HepG2 (cell line): ENCODE data around the gene GPATCH8. TPM values are rescaled to one million over a fixed set of nuclear protein-coding genes. Genes with fewer than 3 reads are reported as not detected.

Experiments used
- CCDC6 ChIP-seq: sonication (generic); formaldehyde crosslinking; IDR thresholded peaks from 2 replicates; pipeline ENCODE4 v1.8.1; 2022; ENCODE audit warnings: mild to moderate bottlenecking, missing genetic modification reagents, moderate library complexity
- ESRRA ChIP-seq: sonication (generic); formaldehyde crosslinking; IDR thresholded peaks from 2 replicates; pipeline ENCODE4 v1.5.1; 2020; ENCODE audit warnings: mild to moderate bottlenecking, low read depth, missing genetic modification reagents
- GATAD2A ChIP-seq: IDR thresholded peaks from 2 replicates; pipeline ENCODE4 v1.6.1; 2016
- HNF4G ChIP-seq, 2 experiments: sonication (generic) in 1 of 2; formaldehyde crosslinking in 1 of 2; IDR thresholded peaks; 2 replicates each; pipeline versions ENCODE4 v1.4.0 to v1.6.1; 2011 to 2020; ENCODE audit warnings: borderline replicate concordance in 2 of 2, low read depth in 2 of 2, mild to moderate bottlenecking in 2 of 2, low read length in 1 of 2, missing genetic modification reagents in 1 of 2, moderate library complexity in 1 of 2
- KDM5A ChIP-seq: fragments of 200-600 bp; sonication (generic); IDR thresholded peaks from 2 replicates; pipeline ENCODE4 v1.7.0; 2018; ENCODE audit warnings: antibody characterized with exemption, mild to moderate bottlenecking, low read length, borderline replicate concordance
- KMT2A ChIP-seq: sonication (generic); formaldehyde crosslinking; IDR thresholded peaks from 2 replicates; pipeline ENCODE4 v1.4.0; 2020; ENCODE audit warnings: missing genetic modification reagents
- NBN ChIP-seq: fragments of 450-650 bp; conservative IDR thresholded peaks from 2 replicates; pipeline ENCODE4 v1.6.1; 2017
- NRL ChIP-seq: sonication (generic); formaldehyde crosslinking; IDR thresholded peaks from 2 replicates; pipeline ENCODE4 v1.5.0; 2020; ENCODE audit warnings: missing genetic modification reagents, mild to moderate bottlenecking, moderate library complexity, borderline replicate concordance
- RBAK ChIP-seq: sonication (generic); formaldehyde crosslinking; IDR thresholded peaks from 2 replicates; pipeline ENCODE4 v1.5.1; 2020; ENCODE audit warnings: mild to moderate bottlenecking, missing genetic modification reagents
- SMARCE1 ChIP-seq: fragments of 450-650 bp; IDR thresholded peaks from 2 replicates; pipeline ENCODE4 v1.6.1; 2017; ENCODE audit warnings: borderline replicate concordance
- SNAI1 ChIP-seq: sonication (generic); formaldehyde crosslinking; IDR thresholded peaks from 2 replicates; pipeline ENCODE4 v1.5.0; 2020; ENCODE audit warnings: mild to moderate bottlenecking, missing genetic modification reagents, borderline replicate concordance
- TRIM24 ChIP-seq: sonication (generic); formaldehyde crosslinking; IDR thresholded peaks from 2 replicates; pipeline ENCODE4 v1.8.0; 2022; ENCODE audit warnings: mild to moderate bottlenecking, missing genetic modification reagents
- ZFAT ChIP-seq: sonication (generic); formaldehyde crosslinking; conservative IDR thresholded peaks from 2 replicates; pipeline ENCODE4 v1.8.1; 2023; ENCODE audit warnings: missing genetic modification reagents, inconsistent platforms
- ZNF20 ChIP-seq: sonication (generic); formaldehyde crosslinking; IDR thresholded peaks from 2 replicates; pipeline ENCODE4 v1.4.0; 2020; ENCODE audit warnings: mild to moderate bottlenecking, moderate library complexity, missing genetic modification reagents
- ZNF232 ChIP-seq: sonication (generic); formaldehyde crosslinking; IDR thresholded peaks from 2 replicates; pipeline ENCODE4 v1.4.0; 2020; ENCODE audit warnings: missing genetic modification reagents, borderline replicate concordance
- ZNF317 ChIP-seq: sonication (generic); formaldehyde crosslinking; IDR thresholded peaks from 2 replicates; pipeline ENCODE4 v1.5.0; 2020; ENCODE audit warnings: mild to moderate bottlenecking, missing genetic modification reagents
- ZNF510 ChIP-seq: sonication (generic); formaldehyde crosslinking; IDR thresholded peaks from 2 replicates; pipeline ENCODE4 v1.4.0; 2020; ENCODE audit warnings: low read depth, mild to moderate bottlenecking, missing genetic modification reagents
- ZNF644 ChIP-seq: IDR thresholded peaks from 2 replicates; pipeline ENCODE4 v1.6.1; 2016; ENCODE audit warnings: low read depth
- ZNF775 ChIP-seq: sonication (generic); formaldehyde crosslinking; IDR thresholded peaks from 2 replicates; pipeline ENCODE4 v1.4.0; 2020; ENCODE audit warnings: missing genetic modification reagents, mild to moderate bottlenecking, moderate library complexity, borderline replicate concordance
- ZSCAN29 ChIP-seq: sonication (generic); formaldehyde crosslinking; conservative IDR thresholded peaks from 2 replicates; pipeline ENCODE4 v1.4.0; 2020; ENCODE audit warnings: mild to moderate bottlenecking, missing genetic modification reagents
- polyA plus RNA-seq, 8 experiments: library from polyadenylated mRNA; depleted of rRNA in 3 of 8; stranded (reverse) in 7 of 8; unstranded in 1 of 8; fragments of >200 nt; fragmentation: Illumina TruSeq in 4 of 8; extraction: Trizol in 4 of 8; gene quantifications; 2 replicates each; pipeline versions ENCODE4 v1.2.1 to v1.2.3, GENCODE V29; 2011 to 2016; ENCODE audit warnings: low read depth in 4 of 8, missing spikeins in 1 of 8, mixed read lengths in 1 of 8; ENCODE audit not compliant: insufficient read depth in 1 of 8
- total RNA-seq, 5 experiments: library from RNA; depleted of rRNA; stranded (reverse); fragments of >200 nt; fragmentation: Illumina TruSeq; extraction: Trizol; gene quantifications; 2 replicates each; pipeline ENCODE4 v1.2.3, GENCODE V29; 2016; ENCODE audit warnings: low read depth in 1 of 5
- TF ChIP-seq, protein P1 (sequence below): sonication (generic); formaldehyde crosslinking; IDR thresholded peaks from 2 replicates; pipeline ENCODE4 v1.9.0; 2021; ENCODE audit warnings: missing genetic modification reagents, borderline replicate concordance
- TF ChIP-seq, protein P2 (sequence below): sonication (generic); formaldehyde crosslinking; IDR thresholded peaks from 2 replicates; pipeline ENCODE4 v1.4.0; 2020; ENCODE audit warnings: missing genetic modification reagents, borderline replicate concordance
- TF ChIP-seq, protein P3 (sequence below): sonication (generic); formaldehyde crosslinking; IDR thresholded peaks from 2 replicates; pipeline ENCODE4 v1.5.0; 2020; ENCODE audit warnings: missing genetic modification reagents, mild to moderate bottlenecking, borderline replicate concordance
- TF ChIP-seq, protein P4 (sequence below): sonication (generic); formaldehyde crosslinking; IDR thresholded peaks from 2 replicates; pipeline ENCODE4 v1.4.0; 2020; ENCODE audit warnings: low read depth, mild to moderate bottlenecking, missing genetic modification reagents

GPATCH8 gene
- total and polyA plus RNA-seq, 2 of the 13 experiments (the other 11 are each of a cell fraction or from before 2014, with no cell fraction given): 20.7 to 21.5 TPM

DNA sequence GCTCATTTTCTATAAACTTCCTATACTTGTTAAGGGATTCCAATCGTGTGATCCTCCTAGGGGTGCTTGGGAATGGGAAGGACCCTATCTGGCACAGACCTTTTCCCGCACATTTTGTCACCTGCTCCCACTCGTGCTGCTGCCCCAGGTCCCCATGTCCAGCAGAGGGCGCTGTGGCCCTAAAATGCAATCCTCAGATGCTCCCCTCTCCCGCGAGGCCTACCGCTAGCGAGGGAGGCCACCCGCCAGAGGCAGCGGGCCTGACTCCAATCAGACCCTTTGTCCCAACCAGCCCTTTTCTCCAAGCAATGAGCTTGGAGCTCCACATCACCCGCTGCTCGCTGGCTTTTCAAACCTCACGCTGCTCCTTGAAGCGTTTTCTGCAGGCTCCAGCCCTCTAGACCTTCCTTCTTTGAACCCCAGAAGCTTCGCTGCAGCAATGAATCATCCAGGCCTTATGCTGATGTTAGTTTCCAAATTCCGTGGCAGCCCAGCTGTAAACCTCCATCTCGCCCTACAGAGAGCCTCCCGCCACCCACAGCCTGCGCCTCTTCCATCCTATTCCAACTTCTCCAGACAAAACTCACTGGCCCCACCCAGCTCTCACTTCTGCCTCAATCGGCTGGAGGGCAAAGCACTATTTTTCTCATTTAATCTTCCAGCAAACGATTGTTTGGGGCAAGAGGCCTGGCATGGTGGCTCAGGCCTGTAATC is 30.5 kb upstream of the GPATCH8 start (continued):
- TF ChIP-seq HNF4G (IDR thresholded peaks at IDR 0.05; ENCODE audit: borderline replicate concordance, low read depth, low read length) (no peak), HNF4G (CRISPR knock-in tag; IDR thresholded peaks at IDR 0.05; ENCODE audit: borderline replicate concordance, low read depth) (peak; percentile 36; the same call in 1 of the 2 replicates), SNAI1 (no peak), ZNF232 (no peak), ZNF644 (CRISPR knock-in tag) (no peak), GATAD2A (CRISPR knock-in tag) (peak; percentile 56), KDM5A (no peak), ZNF317 (CRISPR knock-in tag) (no peak), ZFAT (CRISPR knock-in tag) (no peak), CCDC6 (no peak), NRL (CRISPR knock-in tag) (0 out of 2 replicates have a peak, but pooled peaks have one; percentile 50), ESRRA (CRISPR knock-in tag) (no peak), RBAK (CRISPR knock-in tag) (no peak), SMARCE1 (no peak), ZNF775 (CRISPR knock-in tag) (no peak), KMT2A (CRISPR knock-in tag) (no peak), ZNF510 (no peak), ZSCAN29 (CRISPR knock-in tag) (no peak), ZNF20 (CRISPR knock-in tag) (no peak), TRIM24 (no peak), NBN (no peak)
- TF ChIP-seq, protein P1, sequence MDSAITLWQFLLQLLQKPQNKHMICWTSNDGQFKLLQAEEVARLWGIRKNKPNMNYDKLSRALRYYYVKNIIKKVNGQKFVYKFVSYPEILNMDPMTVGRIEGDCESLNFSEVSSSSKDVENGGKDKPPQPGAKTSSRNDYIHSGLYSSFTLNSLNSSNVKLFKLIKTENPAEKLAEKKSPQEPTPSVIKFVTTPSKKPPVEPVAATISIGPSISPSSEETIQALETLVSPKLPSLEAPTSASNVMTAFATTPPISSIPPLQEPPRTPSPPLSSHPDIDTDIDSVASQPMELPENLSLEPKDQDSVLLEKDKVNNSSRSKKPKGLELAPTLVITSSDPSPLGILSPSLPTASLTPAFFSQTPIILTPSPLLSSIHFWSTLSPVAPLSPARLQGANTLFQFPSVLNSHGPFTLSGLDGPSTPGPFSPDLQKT (CRISPR knock-in tag): no peak
- TF ChIP-seq, protein P2, sequence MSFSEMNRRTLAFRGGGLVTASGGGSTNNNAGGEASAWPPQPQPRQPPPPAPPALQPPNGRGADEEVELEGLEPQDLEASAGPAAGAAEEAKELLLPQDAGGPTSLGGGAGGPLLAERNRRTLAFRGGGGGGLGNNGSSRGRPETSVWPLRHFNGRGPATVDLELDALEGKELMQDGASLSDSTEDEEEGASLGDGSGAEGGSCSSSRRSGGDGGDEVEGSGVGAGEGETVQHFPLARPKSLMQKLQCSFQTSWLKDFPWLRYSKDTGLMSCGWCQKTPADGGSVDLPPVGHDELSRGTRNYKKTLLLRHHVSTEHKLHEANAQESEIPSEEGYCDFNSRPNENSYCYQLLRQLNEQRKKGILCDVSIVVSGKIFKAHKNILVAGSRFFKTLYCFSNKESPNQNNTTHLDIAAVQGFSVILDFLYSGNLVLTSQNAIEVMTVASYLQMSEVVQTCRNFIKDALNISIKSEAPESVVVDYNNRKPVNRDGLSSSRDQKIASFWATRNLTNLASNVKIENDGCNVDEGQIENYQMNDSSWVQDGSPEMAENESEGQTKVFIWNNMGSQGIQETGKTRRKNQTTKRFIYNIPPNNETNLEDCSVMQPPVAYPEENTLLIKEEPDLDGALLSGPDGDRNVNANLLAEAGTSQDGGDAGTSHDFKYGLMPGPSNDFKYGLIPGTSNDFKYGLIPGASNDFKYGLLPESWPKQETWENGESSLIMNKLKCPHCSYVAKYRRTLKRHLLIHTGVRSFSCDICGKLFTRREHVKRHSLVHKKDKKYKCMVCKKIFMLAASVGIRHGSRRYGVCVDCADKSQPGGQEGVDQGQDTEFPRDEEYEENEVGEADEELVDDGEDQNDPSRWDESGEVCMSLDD (CRISPR knock-in tag): 0 out of 2 replicates have a peak, but pooled peaks have one; percentile 49
- TF ChIP-seq, protein P3, sequence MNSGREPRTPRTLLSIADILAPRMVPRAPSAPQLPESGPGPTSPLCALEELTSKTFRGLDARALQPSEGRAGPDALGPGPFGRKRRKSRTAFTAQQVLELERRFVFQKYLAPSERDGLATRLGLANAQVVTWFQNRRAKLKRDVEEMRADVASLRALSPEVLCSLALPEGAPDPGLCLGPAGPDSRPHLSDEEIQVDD: no peak
- TF ChIP-seq, protein P4, sequence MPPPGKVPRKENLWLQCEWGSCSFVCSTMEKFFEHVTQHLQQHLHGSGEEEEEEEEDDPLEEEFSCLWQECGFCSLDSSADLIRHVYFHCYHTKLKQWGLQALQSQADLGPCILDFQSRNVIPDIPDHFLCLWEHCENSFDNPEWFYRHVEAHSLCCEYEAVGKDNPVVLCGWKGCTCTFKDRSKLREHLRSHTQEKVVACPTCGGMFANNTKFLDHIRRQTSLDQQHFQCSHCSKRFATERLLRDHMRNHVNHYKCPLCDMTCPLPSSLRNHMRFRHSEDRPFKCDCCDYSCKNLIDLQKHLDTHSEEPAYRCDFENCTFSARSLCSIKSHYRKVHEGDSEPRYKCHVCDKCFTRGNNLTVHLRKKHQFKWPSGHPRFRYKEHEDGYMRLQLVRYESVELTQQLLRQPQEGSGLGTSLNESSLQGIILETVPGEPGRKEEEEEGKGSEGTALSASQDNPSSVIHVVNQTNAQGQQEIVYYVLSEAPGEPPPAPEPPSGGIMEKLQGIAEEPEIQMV (CRISPR knock-in tag): peak; percentile 41; the same call in 1 of the 2 replicates
